SK-N-SH (cell line): ENCODE results near the gene ATP5F1E. TPM values are rescaled to one million over a fixed set of nuclear protein-coding genes. Genes with fewer than 3 reads are reported as not detected.

Source experiments
- CTCF ChIA-PET: fragments of 300-600, 350-600 bp; formaldehyde crosslinking; extraction: SDS; loops from one replicate; lab custom pipeline; 2021; lab: Yijun Ruan, JAX
- POLR2A ChIA-PET: fragments of 350-600 bp; sonication (Branson Sonifier 250); formaldehyde crosslinking; extraction: SDS; loops from one replicate; lab custom pipeline; 2020; ENCODE audit warnings: antibody characterized with exemption, inconsistent platforms; lab: Yijun Ruan, JAX
- DNase-seq: peaks from one replicate; pipeline ENCODE4 v3.0.0; 2012
- H2AFZ ChIP-seq: fragments of 200-600 bp; sonication (generic); 2 replicates; pipeline ENCODE4 v1.8.1; 2016; ENCODE audit warnings: antibody characterized with exemption, mild to moderate bottlenecking, low read depth
- H3F3A ChIP-seq: fragments of 200-600 bp; sonication (generic); replicated peaks from 2 replicates; pipeline ENCODE3; 2016; ENCODE audit warnings: antibody characterized with exemption, mild to moderate bottlenecking; ENCODE audit not compliant: insufficient read depth
- H3K27ac ChIP-seq, 2 experiments: fragments of 200-500 bp in 1 of 2; fragments of 200-600 bp in 1 of 2; sonication (Bioruptor generic) in 1 of 2; sonication (generic), shearing (Covaris generic) in 1 of 2; 2 replicates each; pipeline versions ENCODE4 v1.5.1 to v1.6.1; 2014 to 2016; ENCODE audit warnings: low read depth in 2 of 2, inconsistent platforms in 1 of 2, low read length in 1 of 2, mild to moderate bottlenecking in 1 of 2, mixed read lengths in 1 of 2
- H3K27me3 ChIP-seq: fragments of 200-600 bp; sonication (generic), shearing (Covaris generic); 2 replicates; pipeline ENCODE4 v1.6.1; 2016; ENCODE audit warnings: mixed run types; ENCODE audit not compliant: insufficient read depth
- H3K36me3 ChIP-seq, 2 experiments: fragments of 200-500 bp in 1 of 2; fragments of 200-600 bp in 1 of 2; sonication (Bioruptor generic) in 1 of 2; sonication (generic) in 1 of 2; replicated peaks in 1 of 2; 2 replicates each; pipeline versions ENCODE3 to v1.5.1; 2014 to 2016; ENCODE audit warnings: low read length in 1 of 2, mild to moderate bottlenecking in 1 of 2; ENCODE audit not compliant: insufficient read depth in 2 of 2, control insufficient read depth in 1 of 2
- H3K4me1 ChIP-seq, 2 experiments: fragments of 200-500 bp in 1 of 2; fragments of 200-600 bp in 1 of 2; sonication (Bioruptor generic) in 1 of 2; sonication (generic), shearing (Covaris generic) in 1 of 2; 2 replicates each; pipeline versions ENCODE4 v1.5.1 to v1.6.1; 2014 to 2016; ENCODE audit warnings: low read depth in 1 of 2, low read length in 1 of 2, mixed run types in 1 of 2; ENCODE audit not compliant: insufficient read depth in 2 of 2, control insufficient read depth in 1 of 2
- H3K4me2 ChIP-seq: fragments of 200-600 bp; sonication (generic), shearing (Covaris generic); 2 replicates; pipeline ENCODE4 v1.6.1; 2017; ENCODE audit warnings: mixed run types
- H3K4me3 ChIP-seq, 2 experiments: fragments of 200-500 bp in 1 of 2; fragments of 200-600 bp in 1 of 2; sonication (Bioruptor generic) in 1 of 2; sonication (generic), shearing (Covaris generic) in 1 of 2; 2 replicates each; pipeline versions ENCODE4 v1.5.1 to v1.8.1; 2014 to 2016; ENCODE audit warnings: low read depth in 2 of 2, inconsistent platforms in 1 of 2, low read length in 1 of 2, mild to moderate bottlenecking in 1 of 2, mixed read lengths in 1 of 2, moderate library complexity in 1 of 2
- H3K79me2 ChIP-seq: fragments of 200-600 bp; sonication (generic); 2 replicates; pipeline ENCODE4 v1.8.1; 2017; ENCODE audit warnings: mild to moderate bottlenecking; ENCODE audit not compliant: insufficient read depth
- H3K9ac ChIP-seq: fragments of 200-600 bp; sonication (generic); 2 replicates; pipeline ENCODE4 v1.6.1; 2017; ENCODE audit warnings: mixed run types
- H3K9me2 ChIP-seq: fragments of 200-600 bp; sonication (generic); 2 replicates; pipeline ENCODE4 v1.6.1; 2017; ENCODE audit warnings: mixed run types
- H3K9me3 ChIP-seq: fragments of 200-600 bp; sonication (generic); 2 replicates; pipeline ENCODE4 v1.6.1; 2017; ENCODE audit warnings: mixed run types, mild to moderate bottlenecking, moderate library complexity
- H4K20me1 ChIP-seq: fragments of 200-600 bp; sonication (generic); 2 replicates; pipeline ENCODE4 v1.6.1; 2017; ENCODE audit warnings: mild to moderate bottlenecking, mixed run types; ENCODE audit not compliant: insufficient read depth
- ELF1 ChIP-seq: IDR thresholded peaks from 2 replicates; pipeline ENCODE4 v1.4.0; 2012
- EP300 ChIP-seq, 2 experiments: IDR thresholded peaks; 2 replicates each; pipeline versions ENCODE4 v1.4.0 to v1.6.1; 2012; ENCODE audit warnings: borderline replicate concordance in 1 of 2, low read depth in 1 of 2, low read length in 1 of 2
- EZH2phosphoT487 ChIP-seq: fragments of 200-600 bp; sonication (generic); IDR thresholded peaks from 2 replicates; pipeline ENCODE4 v1.6.1; 2017; ENCODE audit warnings: low read depth, mixed run types, mild to moderate bottlenecking, antibody characterized with exemption, moderate library complexity, borderline replicate concordance
- NFIC ChIP-seq: IDR thresholded peaks from 2 replicates; pipeline ENCODE4 v1.4.0; 2012; ENCODE audit warnings: borderline replicate concordance
- POLR2AphosphoS5 ChIP-seq: IDR thresholded peaks from 2 replicates; pipeline ENCODE4 v1.6.1; 2012; ENCODE audit warnings: low read depth, low read length
- RFX5 ChIP-seq: IDR thresholded peaks from 2 replicates; pipeline ENCODE4 v1.6.1; 2012; ENCODE audit warnings: mild to moderate bottlenecking, improper control_type of control experiment, low read length
- RXRA ChIP-seq: IDR thresholded peaks from 2 replicates; pipeline ENCODE4 v1.4.0; 2012; ENCODE audit warnings: low read depth, mild to moderate bottlenecking, borderline replicate concordance
- SIN3A ChIP-seq: IDR thresholded peaks from 2 replicates; pipeline ENCODE4 v1.6.1; 2012; ENCODE audit warnings: low read depth, mild to moderate bottlenecking, low read length, moderate library complexity, borderline replicate concordance
- TAF1 ChIP-seq: IDR thresholded peaks from 2 replicates; pipeline ENCODE4 v1.6.1; 2012; ENCODE audit warnings: low read depth, mild to moderate bottlenecking, low read length, moderate library complexity, borderline replicate concordance
- TEAD4 ChIP-seq: IDR thresholded peaks from 2 replicates; pipeline ENCODE4 v1.4.0; 2012; ENCODE audit warnings: mild to moderate bottlenecking, borderline replicate concordance; ENCODE audit not compliant: insufficient read depth
- WGBS: methylation state at CpG from one replicate; pipeline ENCODE4 v1.1.6; 2017; ENCODE audit warnings: low lambda C conversion rate; 5-methylcytosine and 5-hydroxymethylcytosine counted together
- polyA plus RNA-seq, 3 experiments: library from polyadenylated mRNA; depleted of rRNA; stranded (reverse); fragments of >200 nt; gene quantifications; 2 replicates each; pipeline ENCODE4 v1.2.3, GENCODE V29; 2012
- TF ChIP-seq, protein P1 (sequence below): IDR thresholded peaks from 2 replicates; pipeline ENCODE4; 2012
- TF ChIP-seq, protein P2 (sequence below): IDR thresholded peaks from 2 replicates; pipeline ENCODE4 v1.4.0; 2012; ENCODE audit warnings: low read depth, borderline replicate concordance
- TF ChIP-seq, protein P3 (sequence below): fragments of 150-350 bp; IDR thresholded peaks from 2 replicates; pipeline ENCODE4 v1.6.1; 2016; ENCODE audit warnings: mild to moderate bottlenecking, low read depth, low read length
- TF ChIP-seq, protein P4 (sequence below): fragments of 150-350 bp; IDR thresholded peaks from 2 replicates; pipeline ENCODE4 v1.6.1; 2017; ENCODE audit warnings: antibody characterized with exemption, low read length, low read depth, borderline replicate concordance
- TF ChIP-seq, protein P5 (sequence below): IDR thresholded peaks from 2 replicates; pipeline ENCODE4 v1.6.1; 2012; ENCODE audit warnings: mild to moderate bottlenecking, low read depth, low read length, moderate library complexity

The ATP5F1E gene
- polyA plus RNA-seq, 1 of the 3 experiments (the other 2 are of a cell fraction) = 60.8 TPM

DNA sequence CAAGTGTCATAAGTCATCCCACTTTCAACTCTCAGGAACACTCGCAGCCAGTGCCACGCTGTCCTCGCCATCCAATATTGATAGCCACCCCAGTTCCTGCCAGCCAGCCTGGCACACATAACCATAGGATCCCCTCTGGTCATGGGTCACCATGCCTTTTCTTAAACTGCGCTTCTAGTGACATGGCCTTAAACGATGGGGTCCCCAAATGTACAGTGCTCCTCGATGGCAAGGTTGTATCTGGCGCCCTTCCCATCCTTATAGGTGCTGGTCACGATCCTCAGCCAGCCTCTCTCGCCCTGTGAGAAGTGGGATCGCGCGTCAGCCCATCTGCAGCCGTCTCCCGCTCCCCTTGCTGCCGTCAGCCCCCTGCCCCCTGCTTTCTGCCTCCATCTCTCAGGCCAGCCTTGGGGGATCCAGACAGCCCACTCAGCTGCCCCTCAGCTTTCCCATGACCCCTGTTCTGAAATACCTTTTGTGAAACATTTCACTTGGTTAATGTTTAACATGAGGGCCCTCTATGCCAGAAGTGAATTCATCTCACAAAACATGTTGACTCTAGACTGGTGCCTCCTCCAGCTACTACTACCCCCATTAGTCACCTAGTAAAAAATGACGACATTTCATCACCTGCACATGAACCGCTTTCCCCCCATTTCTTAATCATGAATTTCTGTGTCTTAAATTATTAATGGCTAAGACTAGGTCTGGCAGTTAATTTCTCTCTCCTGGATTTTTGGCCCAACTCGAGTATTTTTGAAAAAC, 36.5 kb downstream of the ATP5F1E start:
- Histone ChIP-seq H3K9me3 (no peaks in the 10 kb centered on the region), H3K79me2 (no peaks in the 10 kb centered on the region), H3K27ac (no peak overlapping the region), H3K27me3 (no peaks in the 10 kb centered on the region), H3F3A (no peaks in the 10 kb centered on the region), H3K4me3 (no peak overlapping the region), H3K9ac (no peak overlapping the region), H4K20me1 (no peaks in the 10 kb centered on the region), H2AFZ (no peak overlapping the region)
- POLR2A ChIA-PET = no interaction called here
- WGBS = 92% methylated on average over 18 of the region's 18 CpGs
- no peak for TF ChIP-seq RFX5
- TF ChIP-seq, all 33 proteins: peak for 0
- Histone ChIP-seq H3K9me2 (no peaks in the 10 kb centered on the region), H3K4me2 (no peak overlapping the region), H3K4me1 (no peaks in the 10 kb centered on the region; a peak in 1 of 4 replicates), H3K36me3 (peaks cover 29 to 46% of the 10 kb centered on the region in 2 experiments)
- CTCF ChIA-PET = interaction anchor here (1.5 kb wide), 1 partner anchor 13 kb away, joined by 5 read pairs; no protein-coding TSS in a partner anchor
- DNase-seq = no peak

DNA sequence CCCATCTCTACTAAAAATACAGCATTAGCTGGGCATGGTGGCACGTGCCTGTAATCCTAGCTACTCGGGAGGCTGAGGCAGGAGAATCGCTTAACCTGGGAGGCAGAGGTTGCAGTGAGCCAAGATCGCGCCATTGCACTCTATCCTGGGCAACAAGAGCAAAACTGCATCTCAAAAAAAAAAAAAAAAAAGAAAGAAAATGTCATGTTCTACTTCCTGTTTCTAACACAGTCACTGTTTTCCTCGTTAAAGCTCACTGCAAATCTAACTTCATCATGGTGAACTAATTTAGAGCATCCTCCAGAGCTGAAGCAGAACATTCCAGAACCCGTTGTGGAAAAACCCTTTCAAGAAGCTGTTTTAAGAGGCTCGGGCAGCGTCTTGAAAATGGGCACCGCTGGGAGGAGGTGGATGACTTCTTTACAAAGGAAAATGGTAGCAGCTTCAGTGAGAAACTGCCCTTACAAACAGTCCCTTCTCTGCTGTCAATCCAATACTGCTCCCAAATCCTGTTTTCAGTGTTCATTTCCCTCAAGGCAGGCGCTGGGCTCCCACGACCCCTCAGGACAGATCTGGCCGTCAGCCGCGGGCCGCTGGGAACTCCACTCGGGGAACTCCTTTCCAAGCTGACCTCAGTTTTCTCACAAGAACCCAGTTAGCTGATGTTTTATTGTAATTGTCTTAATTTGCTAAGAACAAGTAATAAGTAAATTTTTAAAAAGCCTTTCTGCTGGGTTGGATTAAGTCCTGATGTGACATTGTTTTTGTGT, 37.6 kb downstream of the ATP5F1E start:
- H3K4me2 ChIP-seq = no peak overlapping the region
- no peak overlapping the region for H3K9ac ChIP-seq
- H2AFZ ChIP-seq = no peak overlapping the region
- 96% methylated on average over 17 of the region's 17 CpGs for WGBS
- H3K9me3 ChIP-seq = no peaks in the 10 kb centered on the region
- no peaks in the 10 kb centered on the region for H4K20me1 ChIP-seq
- H3K9me2 ChIP-seq = no peaks in the 10 kb centered on the region
- CTCF ChIA-PET = no interaction called here
- no peaks in the 10 kb centered on the region; a peak in 1 of 4 replicates for H3K4me1 ChIP-seq
- POLR2A ChIA-PET = no interaction called here
- H3F3A ChIP-seq = no peaks in the 10 kb centered on the region
- H3K79me2 ChIP-seq = no peaks in the 10 kb centered on the region
- no peak overlapping the region for H3K4me3 ChIP-seq
- no peak for DNase-seq
- H3K27me3 ChIP-seq = no peaks in the 10 kb centered on the region
- peaks cover 36 to 55% of the 10 kb centered on the region in 2 experiments for H3K36me3 ChIP-seq
- H3K27ac ChIP-seq = no peak overlapping the region
- TF ChIP-seq ELF1 (no peak), POLR2AphosphoS5 (no peak), RXRA (no peak), EP300 (IDR thresholded peaks at IDR 0.05; ENCODE audit: borderline replicate concordance in 1 of 2, low read depth in 1 of 2, low read length in 1 of 2) (no peak), SIN3A (no peak), EZH2phosphoT487 (no peak), TEAD4 (no peak), TAF1 (no peak), NFIC (no peak)
- TF ChIP-seq, protein P1, sequence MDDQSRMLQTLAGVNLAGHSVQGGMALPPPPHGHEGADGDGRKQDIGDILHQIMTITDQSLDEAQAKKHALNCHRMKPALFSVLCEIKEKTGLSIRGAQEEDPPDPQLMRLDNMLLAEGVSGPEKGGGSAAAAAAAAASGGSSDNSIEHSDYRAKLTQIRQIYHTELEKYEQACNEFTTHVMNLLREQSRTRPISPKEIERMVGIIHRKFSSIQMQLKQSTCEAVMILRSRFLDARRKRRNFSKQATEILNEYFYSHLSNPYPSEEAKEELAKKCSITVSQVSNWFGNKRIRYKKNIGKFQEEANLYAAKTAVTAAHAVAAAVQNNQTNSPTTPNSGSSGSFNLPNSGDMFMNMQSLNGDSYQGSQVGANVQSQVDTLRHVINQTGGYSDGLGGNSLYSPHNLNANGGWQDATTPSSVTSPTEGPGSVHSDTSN = no peak
- TF ChIP-seq, protein P2, sequence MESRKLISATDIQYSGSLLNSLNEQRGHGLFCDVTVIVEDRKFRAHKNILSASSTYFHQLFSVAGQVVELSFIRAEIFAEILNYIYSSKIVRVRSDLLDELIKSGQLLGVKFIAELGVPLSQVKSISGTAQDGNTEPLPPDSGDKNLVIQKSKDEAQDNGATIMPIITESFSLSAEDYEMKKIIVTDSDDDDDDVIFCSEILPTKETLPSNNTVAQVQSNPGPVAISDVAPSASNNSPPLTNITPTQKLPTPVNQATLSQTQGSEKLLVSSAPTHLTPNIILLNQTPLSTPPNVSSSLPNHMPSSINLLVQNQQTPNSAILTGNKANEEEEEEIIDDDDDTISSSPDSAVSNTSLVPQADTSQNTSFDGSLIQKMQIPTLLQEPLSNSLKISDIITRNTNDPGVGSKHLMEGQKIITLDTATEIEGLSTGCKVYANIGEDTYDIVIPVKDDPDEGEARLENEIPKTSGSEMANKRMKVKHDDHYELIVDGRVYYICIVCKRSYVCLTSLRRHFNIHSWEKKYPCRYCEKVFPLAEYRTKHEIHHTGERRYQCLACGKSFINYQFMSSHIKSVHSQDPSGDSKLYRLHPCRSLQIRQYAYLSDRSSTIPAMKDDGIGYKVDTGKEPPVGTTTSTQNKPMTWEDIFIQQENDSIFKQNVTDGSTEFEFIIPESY = no peak
- TF ChIP-seq, protein P3, sequence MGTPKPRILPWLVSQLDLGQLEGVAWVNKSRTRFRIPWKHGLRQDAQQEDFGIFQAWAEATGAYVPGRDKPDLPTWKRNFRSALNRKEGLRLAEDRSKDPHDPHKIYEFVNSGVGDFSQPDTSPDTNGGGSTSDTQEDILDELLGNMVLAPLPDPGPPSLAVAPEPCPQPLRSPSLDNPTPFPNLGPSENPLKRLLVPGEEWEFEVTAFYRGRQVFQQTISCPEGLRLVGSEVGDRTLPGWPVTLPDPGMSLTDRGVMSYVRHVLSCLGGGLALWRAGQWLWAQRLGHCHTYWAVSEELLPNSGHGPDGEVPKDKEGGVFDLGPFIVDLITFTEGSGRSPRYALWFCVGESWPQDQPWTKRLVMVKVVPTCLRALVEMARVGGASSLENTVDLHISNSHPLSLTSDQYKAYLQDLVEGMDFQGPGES = no peak
- TF ChIP-seq, protein P4, sequence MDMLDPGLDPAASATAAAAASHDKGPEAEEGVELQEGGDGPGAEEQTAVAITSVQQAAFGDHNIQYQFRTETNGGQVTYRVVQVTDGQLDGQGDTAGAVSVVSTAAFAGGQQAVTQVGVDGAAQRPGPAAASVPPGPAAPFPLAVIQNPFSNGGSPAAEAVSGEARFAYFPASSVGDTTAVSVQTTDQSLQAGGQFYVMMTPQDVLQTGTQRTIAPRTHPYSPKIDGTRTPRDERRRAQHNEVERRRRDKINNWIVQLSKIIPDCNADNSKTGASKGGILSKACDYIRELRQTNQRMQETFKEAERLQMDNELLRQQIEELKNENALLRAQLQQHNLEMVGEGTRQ = no peak
- TF ChIP-seq, protein P5, sequence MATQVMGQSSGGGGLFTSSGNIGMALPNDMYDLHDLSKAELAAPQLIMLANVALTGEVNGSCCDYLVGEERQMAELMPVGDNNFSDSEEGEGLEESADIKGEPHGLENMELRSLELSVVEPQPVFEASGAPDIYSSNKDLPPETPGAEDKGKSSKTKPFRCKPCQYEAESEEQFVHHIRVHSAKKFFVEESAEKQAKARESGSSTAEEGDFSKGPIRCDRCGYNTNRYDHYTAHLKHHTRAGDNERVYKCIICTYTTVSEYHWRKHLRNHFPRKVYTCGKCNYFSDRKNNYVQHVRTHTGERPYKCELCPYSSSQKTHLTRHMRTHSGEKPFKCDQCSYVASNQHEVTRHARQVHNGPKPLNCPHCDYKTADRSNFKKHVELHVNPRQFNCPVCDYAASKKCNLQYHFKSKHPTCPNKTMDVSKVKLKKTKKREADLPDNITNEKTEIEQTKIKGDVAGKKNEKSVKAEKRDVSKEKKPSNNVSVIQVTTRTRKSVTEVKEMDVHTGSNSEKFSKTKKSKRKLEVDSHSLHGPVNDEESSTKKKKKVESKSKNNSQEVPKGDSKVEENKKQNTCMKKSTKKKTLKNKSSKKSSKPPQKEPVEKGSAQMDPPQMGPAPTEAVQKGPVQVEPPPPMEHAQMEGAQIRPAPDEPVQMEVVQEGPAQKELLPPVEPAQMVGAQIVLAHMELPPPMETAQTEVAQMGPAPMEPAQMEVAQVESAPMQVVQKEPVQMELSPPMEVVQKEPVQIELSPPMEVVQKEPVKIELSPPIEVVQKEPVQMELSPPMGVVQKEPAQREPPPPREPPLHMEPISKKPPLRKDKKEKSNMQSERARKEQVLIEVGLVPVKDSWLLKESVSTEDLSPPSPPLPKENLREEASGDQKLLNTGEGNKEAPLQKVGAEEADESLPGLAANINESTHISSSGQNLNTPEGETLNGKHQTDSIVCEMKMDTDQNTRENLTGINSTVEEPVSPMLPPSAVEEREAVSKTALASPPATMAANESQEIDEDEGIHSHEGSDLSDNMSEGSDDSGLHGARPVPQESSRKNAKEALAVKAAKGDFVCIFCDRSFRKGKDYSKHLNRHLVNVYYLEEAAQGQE = no peak
